GM12878 (cell line): ENCODE measurements around the gene ATP5PD.

ENCODE experiments used
- EZH2 ChIP-seq: IDR thresholded peaks from 2 replicates; pipeline ENCODE4 v1.6.1; 2012; ENCODE audit warnings: low read depth, mild to moderate bottlenecking, control low read depth, inconsistent platforms, low read length, borderline replicate concordance; ENCODE audit not compliant: control insufficient read depth
- JUNB ChIP-seq: IDR thresholded peaks from 2 replicates; pipeline ENCODE4 v1.6.1; 2016; ENCODE audit warnings: antibody characterized with exemption, mild to moderate bottlenecking
- MXI1 ChIP-seq: fragments of 150-350 bp; IDR thresholded peaks from 2 replicates; pipeline ENCODE4 v1.6.1; 2011; ENCODE audit warnings: low read depth, mild to moderate bottlenecking, inconsistent platforms, low read length, improper control_type of control experiment
- MYC ChIP-seq: IDR thresholded peaks from 2 replicates; pipeline ENCODE4 v1.6.1; 2011; ENCODE audit warnings: mild to moderate bottlenecking, low read length, moderate library complexity, inconsistent platforms; ENCODE audit not compliant: insufficient read depth, insufficient replicate concordance, insufficient read length, severe bottlenecking
- PAX8 ChIP-seq: fragments of 450-650 bp; IDR thresholded peaks from 2 replicates; pipeline ENCODE4 v1.6.1; 2017; ENCODE audit warnings: mild to moderate bottlenecking, moderate library complexity
- POLR2AphosphoS5 ChIP-seq: IDR thresholded peaks from 2 replicates; pipeline ENCODE4 v1.6.1; 2011; ENCODE audit warnings: mild to moderate bottlenecking, low read length, inconsistent platforms
- RFX5 ChIP-seq: IDR thresholded peaks from 2 replicates; pipeline ENCODE4 v1.6.1; 2011; ENCODE audit warnings: low read depth, low read length, improper control_type of control experiment
- YBX1 ChIP-seq: fragments of 450-650 bp; IDR thresholded peaks from 2 replicates; pipeline ENCODE4 v1.6.1; 2016; ENCODE audit warnings: antibody characterized with exemption
- YY1 ChIP-seq: IDR thresholded peaks from 2 replicates; pipeline ENCODE4 v1.6.1; 2011; ENCODE audit warnings: low read depth, mild to moderate bottlenecking, low read length
- TF ChIP-seq, protein P1 (sequence below): fragments of 450-650 bp; formaldehyde crosslinking; IDR thresholded peaks from 2 replicates; pipeline ENCODE4 v1.4.0; 2020; ENCODE audit warnings: mild to moderate bottlenecking, moderate library complexity
- TF ChIP-seq, protein P2 (sequence below), 3 experiments: IDR thresholded peaks in 2 of 3; conservative IDR thresholded peaks in 1 of 3; 2 replicates each; pipeline ENCODE4 v1.5.1; 2011; ENCODE audit warnings: low read depth in 3 of 3, low read length in 3 of 3, mild to moderate bottlenecking in 3 of 3, control low read depth in 2 of 3, moderate library complexity in 2 of 3, inconsistent platforms in 1 of 3, mixed read lengths in 1 of 3; ENCODE audit not compliant: control insufficient read depth in 2 of 3, insufficient read depth in 1 of 3; ENCODE audit errors: extremely low read depth in 1 of 3

DNA sequence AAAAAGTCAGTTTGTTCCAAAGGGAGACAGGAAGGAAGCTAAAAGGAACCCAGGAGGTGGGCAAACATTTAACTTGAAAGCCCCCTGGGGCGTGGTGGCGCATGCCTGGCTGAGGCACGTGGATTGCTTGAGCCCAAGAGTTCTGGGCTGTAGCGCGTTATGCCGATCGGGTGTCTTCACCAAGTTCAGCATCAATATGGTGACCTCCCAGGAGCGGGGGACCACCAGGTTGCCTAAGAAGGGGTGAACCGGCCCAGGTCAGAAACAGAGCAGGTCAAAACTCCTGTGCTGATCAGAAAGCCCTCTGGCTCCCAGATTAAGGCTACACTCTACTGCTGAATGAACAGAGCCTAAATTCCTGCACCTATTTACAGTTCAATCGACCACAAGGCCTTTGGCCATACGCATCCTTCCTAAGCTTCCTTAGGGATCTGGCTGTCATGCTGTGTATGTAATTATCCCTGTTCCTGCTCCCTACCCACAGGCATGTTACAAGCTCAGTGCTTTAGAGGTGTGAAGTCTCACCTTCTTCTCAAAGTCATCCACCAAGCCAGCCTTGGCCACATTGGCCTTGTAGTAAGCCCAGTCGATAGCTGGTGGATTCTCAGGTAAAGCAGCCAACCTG lies 5.0 kb downstream of the ATP5PD start:
- TF ChIP-seq EZH2: no peak
- TF ChIP-seq YBX1: no peak
- TF ChIP-seq MXI1: no peak
- TF ChIP-seq PAX8: no peak
- no peak for TF ChIP-seq JUNB
- TF ChIP-seq MYC: no peak
- TF ChIP-seq, protein P1, sequence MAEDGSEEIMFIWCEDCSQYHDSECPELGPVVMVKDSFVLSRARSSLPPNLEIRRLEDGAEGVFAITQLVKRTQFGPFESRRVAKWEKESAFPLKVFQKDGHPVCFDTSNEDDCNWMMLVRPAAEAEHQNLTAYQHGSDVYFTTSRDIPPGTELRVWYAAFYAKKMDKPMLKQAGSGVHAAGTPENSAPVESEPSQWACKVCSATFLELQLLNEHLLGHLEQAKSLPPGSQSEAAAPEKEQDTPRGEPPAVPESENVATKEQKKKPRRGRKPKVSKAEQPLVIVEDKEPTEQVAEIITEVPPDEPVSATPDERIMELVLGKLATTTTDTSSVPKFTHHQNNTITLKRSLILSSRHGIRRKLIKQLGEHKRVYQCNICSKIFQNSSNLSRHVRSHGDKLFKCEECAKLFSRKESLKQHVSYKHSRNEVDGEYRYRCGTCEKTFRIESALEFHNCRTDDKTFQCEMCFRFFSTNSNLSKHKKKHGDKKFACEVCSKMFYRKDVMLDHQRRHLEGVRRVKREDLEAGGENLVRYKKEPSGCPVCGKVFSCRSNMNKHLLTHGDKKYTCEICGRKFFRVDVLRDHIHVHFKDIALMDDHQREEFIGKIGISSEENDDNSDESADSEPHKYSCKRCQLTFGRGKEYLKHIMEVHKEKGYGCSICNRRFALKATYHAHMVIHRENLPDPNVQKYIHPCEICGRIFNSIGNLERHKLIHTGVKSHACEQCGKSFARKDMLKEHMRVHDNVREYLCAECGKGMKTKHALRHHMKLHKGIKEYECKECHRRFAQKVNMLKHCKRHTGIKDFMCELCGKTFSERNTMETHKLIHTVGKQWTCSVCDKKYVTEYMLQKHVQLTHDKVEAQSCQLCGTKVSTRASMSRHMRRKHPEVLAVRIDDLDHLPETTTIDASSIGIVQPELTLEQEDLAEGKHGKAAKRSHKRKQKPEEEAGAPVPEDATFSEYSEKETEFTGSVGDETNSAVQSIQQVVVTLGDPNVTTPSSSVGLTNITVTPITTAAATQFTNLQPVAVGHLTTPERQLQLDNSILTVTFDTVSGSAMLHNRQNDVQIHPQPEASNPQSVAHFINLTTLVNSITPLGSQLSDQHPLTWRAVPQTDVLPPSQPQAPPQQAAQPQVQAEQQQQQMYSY: no peak
- TF ChIP-seq RFX5: no peak
- TF ChIP-seq YY1: no peak
- no peak for TF ChIP-seq POLR2AphosphoS5
- TF ChIP-seq, protein P2, sequence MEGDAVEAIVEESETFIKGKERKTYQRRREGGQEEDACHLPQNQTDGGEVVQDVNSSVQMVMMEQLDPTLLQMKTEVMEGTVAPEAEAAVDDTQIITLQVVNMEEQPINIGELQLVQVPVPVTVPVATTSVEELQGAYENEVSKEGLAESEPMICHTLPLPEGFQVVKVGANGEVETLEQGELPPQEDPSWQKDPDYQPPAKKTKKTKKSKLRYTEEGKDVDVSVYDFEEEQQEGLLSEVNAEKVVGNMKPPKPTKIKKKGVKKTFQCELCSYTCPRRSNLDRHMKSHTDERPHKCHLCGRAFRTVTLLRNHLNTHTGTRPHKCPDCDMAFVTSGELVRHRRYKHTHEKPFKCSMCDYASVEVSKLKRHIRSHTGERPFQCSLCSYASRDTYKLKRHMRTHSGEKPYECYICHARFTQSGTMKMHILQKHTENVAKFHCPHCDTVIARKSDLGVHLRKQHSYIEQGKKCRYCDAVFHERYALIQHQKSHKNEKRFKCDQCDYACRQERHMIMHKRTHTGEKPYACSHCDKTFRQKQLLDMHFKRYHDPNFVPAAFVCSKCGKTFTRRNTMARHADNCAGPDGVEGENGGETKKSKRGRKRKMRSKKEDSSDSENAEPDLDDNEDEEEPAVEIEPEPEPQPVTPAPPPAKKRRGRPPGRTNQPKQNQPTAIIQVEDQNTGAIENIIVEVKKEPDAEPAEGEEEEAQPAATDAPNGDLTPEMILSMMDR (IDR thresholded peaks at IDR 0.05 in 2 of 3, conservative IDR thresholded peaks at IDR 0.05 in 1 of 3; ENCODE audit: control insufficient read depth in 2 of 3, extremely low read depth in 1 of 3, insufficient read depth in 1 of 3, low read depth in 3 of 3, low read length in 3 of 3): no peak
